RPMI7951 (cell line): ENCODE data around the gene BRWD1. TPM values are rescaled to one million over a fixed set of nuclear protein-coding genes. Genes with fewer than 3 reads are reported as not detected.
"Not testable (repeated sequence)": the region's sequence is repeated elsewhere in the genome, so short reads cannot be mapped to it uniquely, and the experiment has no call there.

Source experiments
- DNase-seq: peaks from one replicate; pipeline ENCODE4 v3.0.0-alpha.2; 2012; ENCODE audit warnings: low read depth
- total RNA-seq: library from RNA; depleted of rRNA; stranded (reverse); fragments of >200 nt; shearing (Covaris generic); gene quantifications from 2 replicates; pipeline ENCODE4 v1.2.3, GENCODE V29; 2014

The BRWD1 gene
- total RNA-seq, 1 experiment from 2014 or later: 23.4 TPM

GRCh38 chr21:39282911-39283310, 30.5 kb downstream of the BRWD1 start:
- no peak for DNase-seq

- no peak for DNase-seq
Observed at GRCh38 chr21:39281853-39282252, 31.6 kb downstream of the BRWD1 start.

DNA sequence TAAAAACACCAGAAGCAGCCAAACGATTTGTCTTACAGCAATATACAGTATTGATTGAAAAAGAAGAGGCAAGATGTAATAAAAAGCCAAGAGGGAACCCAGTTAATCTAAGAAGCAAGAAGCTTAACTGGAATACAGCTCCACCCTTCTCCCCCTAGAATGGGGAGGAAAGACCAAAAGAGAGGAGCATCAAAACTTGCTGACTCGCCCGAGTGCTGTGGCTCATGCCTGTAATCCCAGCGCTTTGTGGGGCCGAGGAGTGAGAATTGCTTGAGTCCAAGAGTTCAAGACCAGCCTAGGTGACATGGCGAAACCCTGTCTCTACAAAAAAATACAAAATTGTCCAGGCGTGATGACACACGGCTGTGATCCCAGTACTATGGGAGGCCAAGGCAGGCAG, 32.2 kb downstream of the BRWD1 start:
- no peak for DNase-seq

- DNase-seq: no peak
Observed at GRCh38 chr21:39269620-39270019, 43.8 kb downstream of the BRWD1 start.

- DNase-seq: no peak
Observed at GRCh38 chr21:39265603-39266002, 47.8 kb downstream of the BRWD1 start.

- DNase-seq: no peak
Observed at GRCh38 chr21:39263372-39263771, 50.1 kb downstream of the BRWD1 start.

DNA sequence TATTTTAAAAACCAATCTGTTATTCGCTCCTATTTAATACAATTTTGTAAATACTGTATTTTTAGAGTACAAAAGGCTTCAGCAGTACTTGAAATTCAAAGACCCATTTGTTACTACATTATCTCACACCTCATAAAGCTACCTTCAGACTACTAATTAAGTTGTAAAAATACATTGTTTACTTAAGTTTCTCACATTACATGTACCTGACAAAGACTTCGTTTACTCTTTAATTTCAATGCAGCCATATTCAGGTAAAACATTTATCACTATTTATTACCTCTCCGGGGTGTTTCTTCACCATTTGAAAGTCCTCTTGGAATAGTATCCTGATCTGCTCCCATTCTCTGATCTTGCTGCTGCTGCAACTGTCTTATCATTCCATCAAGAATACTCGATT, 55.2 kb downstream of the BRWD1 start:
- no peak for DNase-seq

- DNase-seq: no peak
Observed at GRCh38 chr21:39251326-39251725, 62.1 kb downstream of the BRWD1 start.

GRCh38 chr21:39238275-39238674, 75.2 kb downstream of the BRWD1 start:
- DNase-seq: no peak

DNA sequence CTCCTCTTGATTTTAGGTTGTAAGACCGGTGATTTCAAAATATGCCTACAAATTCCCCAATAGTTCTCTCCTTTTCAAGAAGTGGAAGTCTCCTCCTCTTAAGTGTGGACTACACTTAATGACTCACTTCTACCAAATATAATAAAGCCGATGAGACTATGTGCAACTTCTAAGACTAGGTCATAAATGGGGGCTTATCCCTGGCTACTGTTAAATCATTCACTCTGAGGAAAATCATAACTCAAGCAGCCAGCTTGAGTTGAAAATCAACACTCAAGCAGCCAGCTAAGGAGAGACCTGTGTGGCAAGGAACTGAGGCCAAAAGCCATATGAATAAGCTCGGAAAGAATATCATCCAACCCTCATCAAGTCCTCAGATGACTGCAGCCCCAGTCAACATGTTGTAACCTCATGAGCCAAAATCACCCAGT, 80.6 kb downstream of the BRWD1 start:
- no peak for DNase-seq

DNA sequence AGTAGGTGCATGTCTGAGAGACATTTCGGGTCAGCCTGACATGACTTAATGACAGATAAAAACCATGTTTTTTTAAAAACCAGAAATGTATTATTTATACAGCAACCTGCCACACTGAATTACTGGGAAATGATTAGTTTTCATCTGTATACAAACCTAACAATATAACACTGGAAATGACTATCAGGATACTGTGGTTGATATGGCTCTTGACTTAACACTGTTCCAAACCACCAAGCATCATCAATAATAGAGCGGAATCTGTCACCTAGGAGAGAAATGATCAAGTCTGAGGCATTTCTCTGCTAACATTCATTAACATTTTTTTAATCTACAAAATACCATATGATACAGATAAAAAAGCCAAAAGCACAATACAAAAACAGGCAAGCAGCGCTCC, 88.5 kb downstream of the BRWD1 start:
- DNase-seq: no peak

DNA sequence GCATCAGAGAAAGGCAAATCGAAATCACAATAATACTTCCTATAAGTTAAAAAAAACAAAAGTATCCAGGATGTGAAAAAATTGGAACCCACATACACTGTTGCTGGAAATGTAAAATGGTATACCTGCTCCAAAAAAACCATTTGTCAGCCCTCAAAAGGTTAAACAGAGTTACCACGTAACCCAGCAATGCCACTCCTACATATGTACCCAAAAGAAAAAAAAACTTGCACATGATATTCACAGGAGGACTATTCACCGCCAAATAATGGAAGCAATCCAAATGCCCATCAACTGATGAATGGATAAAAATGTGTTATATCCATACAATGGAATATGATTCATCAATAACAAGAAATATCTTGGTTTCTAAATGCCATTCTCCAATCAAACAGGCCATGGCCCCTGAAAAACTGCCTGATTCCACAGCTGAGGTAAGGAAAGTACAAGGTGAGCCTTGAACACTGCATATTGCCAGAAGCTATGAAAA, 91.4 kb downstream of the BRWD1 start:
- no peak for DNase-seq

DNA sequence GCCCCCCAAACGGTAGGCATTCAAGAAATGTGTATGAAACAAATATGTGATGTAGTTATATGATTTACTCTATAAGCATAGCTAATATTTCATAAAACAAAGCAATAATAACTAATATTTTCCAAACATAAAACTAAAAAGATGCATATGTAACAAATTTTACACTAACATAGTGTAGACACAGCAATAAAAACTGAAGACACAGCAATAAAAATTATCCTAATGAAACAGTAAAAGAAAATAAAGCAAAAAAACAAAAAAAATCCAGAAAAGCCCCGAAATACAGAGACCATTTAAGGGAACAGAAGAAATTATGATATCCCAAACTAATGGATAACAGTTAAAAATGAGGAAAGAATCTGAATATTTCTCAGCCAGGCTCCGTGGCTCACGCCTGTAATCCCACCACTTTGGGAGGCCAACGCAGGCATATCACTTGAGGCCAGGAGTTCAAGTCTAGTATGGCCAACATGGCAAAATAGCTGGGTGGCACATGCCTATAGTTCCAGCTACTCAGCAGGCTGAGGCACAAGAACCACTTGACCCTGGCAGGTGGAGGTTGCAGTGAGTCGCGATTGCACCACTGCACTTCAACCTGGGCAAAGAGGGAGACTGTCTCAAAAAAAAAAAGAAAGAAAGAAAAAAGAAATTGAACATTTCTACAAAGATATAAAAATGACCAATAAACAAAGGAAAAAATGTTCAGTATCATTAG, 92.0 kb downstream of the BRWD1 start:
- no peak for DNase-seq

- not testable (repeated sequence) for DNase-seq
Observed at GRCh38 chr21:39220875-39221274, 92.6 kb downstream of the BRWD1 start.

DNA sequence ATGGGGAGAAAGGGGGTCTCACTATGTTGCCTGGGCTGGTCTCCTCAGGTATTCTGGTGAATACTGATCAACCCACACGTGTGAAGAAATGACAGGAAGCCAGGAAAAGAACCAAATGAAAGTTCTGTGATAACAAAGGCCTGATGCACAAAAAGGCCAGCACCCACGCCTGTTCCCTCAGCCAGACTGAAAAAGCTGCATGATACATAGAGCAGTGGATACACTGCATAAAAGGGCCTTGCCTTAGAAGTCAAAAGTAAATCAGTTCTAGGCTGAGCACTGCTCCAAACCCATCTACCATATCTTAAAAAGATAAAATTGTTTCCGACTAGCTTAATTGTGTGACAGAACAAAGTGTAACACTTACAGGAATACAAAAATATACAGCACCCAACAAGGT, 93.3 kb downstream of the BRWD1 start:
- DNase-seq: no peak

DNA sequence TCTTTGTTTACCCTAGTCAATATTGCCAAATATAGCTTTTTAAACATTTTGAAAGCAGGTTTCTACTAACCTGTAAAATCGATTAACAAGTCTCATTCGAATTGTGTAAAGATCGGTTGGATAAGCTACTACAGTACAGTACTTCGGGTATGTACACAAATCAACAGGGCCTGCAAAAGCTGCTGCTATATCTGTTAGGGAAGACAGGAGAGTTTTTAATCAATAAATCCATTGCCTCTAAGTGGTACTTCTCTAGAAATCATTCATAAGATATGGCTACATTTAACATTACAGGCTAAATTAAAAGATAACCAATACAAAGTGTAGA, 95.4 kb downstream of the BRWD1 start:
- no peak for DNase-seq

- no peak for DNase-seq
Observed at GRCh38 chr21:39217356-39218081, 95.9 kb downstream of the BRWD1 start.

- DNase-seq: no peak
Observed at GRCh38 chr21:39216290-39216689, 97.1 kb downstream of the BRWD1 start.

DNA sequence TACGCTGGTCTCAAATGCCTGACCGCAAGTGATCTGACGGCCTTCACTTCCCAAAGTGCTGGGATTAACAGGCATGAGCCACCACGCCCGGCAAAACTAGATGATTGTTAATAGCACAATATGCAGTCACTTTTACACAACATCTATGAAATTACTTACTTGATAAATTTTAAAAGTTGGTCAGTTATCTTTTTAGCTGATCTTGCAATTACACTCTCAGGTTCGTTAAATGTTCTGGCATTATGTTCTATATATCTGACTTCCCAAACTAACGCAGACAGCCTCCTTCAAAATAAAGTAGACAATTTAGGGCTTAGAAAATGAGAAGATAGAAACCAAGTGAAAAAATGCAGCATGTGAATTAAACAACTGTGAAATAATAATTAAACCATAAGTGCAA, 98.4 kb downstream of the BRWD1 start:
- DNase-seq: no peak

DNA sequence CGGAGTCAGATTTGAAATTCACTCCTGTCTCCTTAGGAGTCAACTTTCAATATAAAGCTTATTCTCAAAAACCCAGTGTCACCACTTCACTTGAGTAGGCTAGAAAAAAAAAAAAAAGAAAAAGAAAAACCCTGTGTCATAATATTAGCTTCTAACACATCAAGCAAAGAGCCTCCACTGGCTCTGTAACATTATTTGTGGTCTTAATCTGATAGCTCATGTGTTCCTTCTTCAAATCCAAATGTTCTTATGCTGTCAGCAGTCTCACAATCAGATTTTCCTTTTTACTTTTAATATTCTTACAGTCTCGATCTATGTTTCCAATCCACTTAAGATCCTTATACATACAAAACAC, 104.1 kb downstream of the BRWD1 start:
- no peak for DNase-seq

DNA sequence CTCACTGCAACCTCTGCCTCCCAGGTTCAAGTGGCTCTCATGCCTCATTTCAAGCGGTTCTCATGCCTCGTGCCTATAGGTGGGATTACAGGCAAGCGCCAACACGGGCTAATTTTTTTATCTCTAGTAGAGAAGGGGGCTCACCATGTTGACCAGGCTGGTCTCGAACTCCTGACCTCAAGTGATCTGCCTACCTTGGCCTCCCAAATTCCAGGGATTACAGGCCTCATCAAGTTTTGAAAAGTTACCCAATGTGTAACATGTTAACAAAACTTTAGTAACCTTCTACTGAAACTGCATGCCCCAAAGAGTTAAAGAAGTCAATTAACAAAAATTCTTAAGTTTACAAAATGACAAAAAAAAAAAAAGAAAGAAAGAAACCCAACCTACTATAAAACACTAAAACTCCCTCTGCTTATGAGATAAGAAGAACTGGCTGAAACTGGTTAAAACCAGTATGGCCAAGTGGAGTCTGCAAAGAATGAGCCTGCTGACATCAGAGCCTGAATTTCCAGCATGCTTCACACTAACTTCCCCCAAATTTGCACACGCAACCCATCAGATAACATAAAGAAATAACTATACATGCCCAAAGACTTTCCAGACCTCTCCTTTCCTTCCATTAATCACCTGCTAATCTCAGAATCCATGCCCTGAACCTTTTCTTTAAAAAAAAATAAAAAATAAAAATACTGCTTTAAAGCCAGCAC, 104.7 kb downstream of the BRWD1 start:
- DNase-seq: no peak

DNA sequence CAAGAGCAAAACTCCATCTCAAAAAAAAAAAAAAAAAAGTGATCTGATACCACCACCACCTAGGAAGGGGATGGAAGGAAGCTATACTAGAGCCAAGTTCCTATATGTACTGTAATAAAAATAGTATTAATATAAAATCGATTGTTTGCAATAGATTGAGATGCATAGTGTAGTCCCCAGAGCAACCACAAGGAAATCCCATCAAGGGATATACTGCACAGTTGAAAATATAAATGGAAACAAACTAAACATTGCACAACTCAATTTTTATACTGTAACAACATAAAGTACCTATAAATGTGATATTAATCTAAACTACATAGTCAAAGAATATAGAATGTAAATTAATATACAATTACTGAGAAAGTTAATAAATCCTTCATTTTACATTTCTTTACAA, 109.3 kb downstream of the BRWD1 start:
- no peak for DNase-seq

- no peak for DNase-seq
Observed at GRCh38 chr21:39198800-39199199, 114.6 kb downstream of the BRWD1 start.
